Loucy (cell line): Measurements from ENCODE around the gene KDELR1.

Source experiments
- H2AFZ ChIP-seq: fragments of 200-600 bp; sonication (generic); 2 replicates; pipeline ENCODE4 v1.6.0; 2016; ENCODE audit warnings: antibody characterized with exemption, mild to moderate bottlenecking, low read length, moderate library complexity
- H3F3A ChIP-seq: fragments of 200-600 bp; 2 replicates; pipeline ENCODE4 v1.6.0; 2016; ENCODE audit warnings: antibody characterized with exemption, low read depth, mild to moderate bottlenecking
- H3K27me3 ChIP-seq: fragments of 200-600 bp; sonication (generic); 2 replicates; pipeline ENCODE4 v1.6.1; 2014; ENCODE audit warnings: low read length, mild to moderate bottlenecking; ENCODE audit not compliant: insufficient read depth, poor library complexity, severe bottlenecking
- H3K36me3 ChIP-seq: fragments of 200-600 bp; sonication (generic); 2 replicates; pipeline ENCODE4 v1.6.1; 2016; ENCODE audit warnings: low read length; ENCODE audit not compliant: insufficient read depth
- H3K4me1 ChIP-seq: fragments of 200-600 bp; sonication (generic); 2 replicates; pipeline ENCODE4 v1.5.1; 2014; ENCODE audit warnings: low read length, mild to moderate bottlenecking; ENCODE audit not compliant: insufficient read depth, poor library complexity, severe bottlenecking
- H3K4me2 ChIP-seq: fragments of 200-600 bp; sonication (generic); 2 replicates; pipeline ENCODE4 v1.6.0; 2014; ENCODE audit warnings: antibody characterized with exemption, low read length, low read depth, mild to moderate bottlenecking; ENCODE audit not compliant: poor library complexity, severe bottlenecking
- H3K4me3 ChIP-seq: fragments of 200-600 bp; sonication (generic); 2 replicates; pipeline ENCODE4 v1.5.1; 2014; ENCODE audit warnings: low read length, mild to moderate bottlenecking, mixed read lengths; ENCODE audit not compliant: poor library complexity, severe bottlenecking
- H3K79me2 ChIP-seq: fragments of 200-600 bp; sonication (generic); 2 replicates; pipeline ENCODE4 v1.6.1; 2014; ENCODE audit warnings: low read length; ENCODE audit not compliant: insufficient read depth
- H3K9ac ChIP-seq: fragments of 200-600 bp; sonication (generic); 2 replicates; pipeline ENCODE4 v1.6.0; 2014; ENCODE audit warnings: mild to moderate bottlenecking, low read depth, low read length, moderate library complexity; ENCODE audit not compliant: poor library complexity, severe bottlenecking
- H3K9me2 ChIP-seq: fragments of 200-600 bp; sonication (generic); replicated peaks from 2 replicates; pipeline ENCODE4 v1.6.1; 2016; ENCODE audit warnings: low read depth, low read length, mixed read lengths
- H3K9me3 ChIP-seq: fragments of 200-600 bp; sonication (generic); 2 replicates; pipeline ENCODE4 v1.6.1; 2014; ENCODE audit warnings: mild to moderate bottlenecking, antibody characterized with exemption, low read length, low read depth; ENCODE audit not compliant: insufficient read depth
- H4K20me1 ChIP-seq: fragments of 200-600 bp; sonication (generic); 2 replicates; pipeline ENCODE4 v1.6.0; 2014; ENCODE audit warnings: antibody characterized with exemption, low read length, mild to moderate bottlenecking; ENCODE audit not compliant: insufficient read depth, poor library complexity, severe bottlenecking
- CTCF ChIP-seq: fragments of 200-600 bp; sonication (generic); conservative IDR thresholded peaks from 2 replicates; pipeline ENCODE4 v1.5.1; 2014; ENCODE audit warnings: mild to moderate bottlenecking, antibody characterized with exemption, low read length
- EZH2phosphoT487 ChIP-seq: fragments of 200-600 bp; IDR thresholded peaks from 2 replicates; pipeline ENCODE4 v1.6.1; 2018; ENCODE audit warnings: antibody characterized with exemption, mild to moderate bottlenecking, moderate library complexity, borderline replicate concordance

Gene KDELR1

GRCh38 chr19:48401287-48401686 lies 9.9 kb upstream of the KDELR1 start:
- Histone ChIP-seq H3K9me2 (no peaks in the 10 kb centered on the region), H3K27me3 (no peaks in the 10 kb centered on the region), H2AFZ (no peak overlapping the region), H3K9me3 (no peaks in the 10 kb centered on the region), H4K20me1 (no peaks in the 10 kb centered on the region), H3K36me3 (no peaks in the 10 kb centered on the region), H3F3A (no peaks in the 10 kb centered on the region), H3K4me1 (no peaks in the 10 kb centered on the region), H3K79me2 (no peaks in the 10 kb centered on the region), H3K4me2 (no peak overlapping the region), H3K9ac (no peak overlapping the region), H3K4me3 (no peak overlapping the region)
- TF ChIP-seq EZH2phosphoT487 (no peak), CTCF (no peak)

GRCh38 chr19:48400018-48400742 lies 8.8 kb upstream of the KDELR1 start:
- H3F3A ChIP-seq: no peaks in the 10 kb centered on the region
- no peaks in the 10 kb centered on the region for H3K36me3 ChIP-seq
- H3K9me2 ChIP-seq: no peaks in the 10 kb centered on the region
- H2AFZ ChIP-seq: no peak overlapping the region
- H3K9me3 ChIP-seq: no peaks in the 10 kb centered on the region
- no peaks in the 10 kb centered on the region for H3K79me2 ChIP-seq
- H3K9ac ChIP-seq: no peak overlapping the region
- H3K4me1 ChIP-seq: no peaks in the 10 kb centered on the region
- H3K27me3 ChIP-seq: no peaks in the 10 kb centered on the region
- no peak overlapping the region for H3K4me3 ChIP-seq
- no peak overlapping the region for H3K4me2 ChIP-seq
- no peaks in the 10 kb centered on the region for H4K20me1 ChIP-seq
- TF ChIP-seq EZH2phosphoT487 (no peak), CTCF (no peak)

GRCh38 chr19:48398375-48399235 lies 7.3 kb upstream of the KDELR1 start:
- Histone ChIP-seq H3K79me2 (no peaks in the 10 kb centered on the region), H2AFZ (no peak overlapping the region), H3K4me2 (no peak overlapping the region), H3K9me2 (no peaks in the 10 kb centered on the region), H3K27me3 (no peaks in the 10 kb centered on the region), H3K4me1 (peaks cover 4% of the 10 kb centered on the region), H3K9me3 (no peaks in the 10 kb centered on the region), H3F3A (no peaks in the 10 kb centered on the region), H3K9ac (no peak overlapping the region), H3K4me3 (no peak overlapping the region), H3K36me3 (no peaks in the 10 kb centered on the region), H4K20me1 (no peaks in the 10 kb centered on the region)
- TF ChIP-seq EZH2phosphoT487 (no peak), CTCF (no peak)
